ENCODE data around the gene DHRS3.
"Not testable (repeated sequence)": the region's sequence is repeated elsewhere in the genome, so short reads cannot be mapped to it uniquely, and the experiment has no call there.

DHRS3 gene

GRCh38 chr1:12617901-12618660 is at the start of gene DHRS3:
Gene DHRS3, minus strand, starts transcription at chr1:12618210. Its CDS starts 862 bp downstream, at chr1:12617348.
- peak within 1 kb of the TSS; percentile 98 to 99 for H3K27ac ChIP-seq
- H3K4me3 ChIP-seq: peak within 1 kb of the TSS; percentile 97
- DNase-seq (ENCODE audit: low spot score): peak; percentile 94
- TF ChIP-seq, protein P1, sequence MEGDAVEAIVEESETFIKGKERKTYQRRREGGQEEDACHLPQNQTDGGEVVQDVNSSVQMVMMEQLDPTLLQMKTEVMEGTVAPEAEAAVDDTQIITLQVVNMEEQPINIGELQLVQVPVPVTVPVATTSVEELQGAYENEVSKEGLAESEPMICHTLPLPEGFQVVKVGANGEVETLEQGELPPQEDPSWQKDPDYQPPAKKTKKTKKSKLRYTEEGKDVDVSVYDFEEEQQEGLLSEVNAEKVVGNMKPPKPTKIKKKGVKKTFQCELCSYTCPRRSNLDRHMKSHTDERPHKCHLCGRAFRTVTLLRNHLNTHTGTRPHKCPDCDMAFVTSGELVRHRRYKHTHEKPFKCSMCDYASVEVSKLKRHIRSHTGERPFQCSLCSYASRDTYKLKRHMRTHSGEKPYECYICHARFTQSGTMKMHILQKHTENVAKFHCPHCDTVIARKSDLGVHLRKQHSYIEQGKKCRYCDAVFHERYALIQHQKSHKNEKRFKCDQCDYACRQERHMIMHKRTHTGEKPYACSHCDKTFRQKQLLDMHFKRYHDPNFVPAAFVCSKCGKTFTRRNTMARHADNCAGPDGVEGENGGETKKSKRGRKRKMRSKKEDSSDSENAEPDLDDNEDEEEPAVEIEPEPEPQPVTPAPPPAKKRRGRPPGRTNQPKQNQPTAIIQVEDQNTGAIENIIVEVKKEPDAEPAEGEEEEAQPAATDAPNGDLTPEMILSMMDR (IDR thresholded peaks at IDR 0.05): no peak

- no peak overlapping the region for H3K27ac ChIP-seq
- no peak for DNase-seq (ENCODE audit: low spot score)
- H3K4me3 ChIP-seq: no peak overlapping the region
- TF ChIP-seq, protein P1 (IDR thresholded peaks at IDR 0.05): no peak
Observed at GRCh38 chr1:12666141-12666735, 48.2 kb upstream of the DHRS3 start.

GRCh38 chr1:12665511-12665910 is 47.5 kb upstream of the DHRS3 start:
- H3K27ac ChIP-seq: no peak overlapping the region
- TF ChIP-seq, protein P1 (IDR thresholded peaks at IDR 0.05): no peak
- no peak overlapping the region for H3K4me3 ChIP-seq
- DNase-seq (ENCODE audit: low spot score): no peak

GRCh38 chr1:12662556-12662955 is 44.5 kb upstream of the DHRS3 start:
- TF ChIP-seq, protein P1 (IDR thresholded peaks at IDR 0.05): no peak
- no peak overlapping the region for H3K27ac ChIP-seq
- no peak for DNase-seq (ENCODE audit: low spot score)
- no peak overlapping the region for H3K4me3 ChIP-seq

- no peak overlapping the region for H3K27ac ChIP-seq
- DNase-seq (ENCODE audit: low spot score): no peak
- no peak overlapping the region for H3K4me3 ChIP-seq
- TF ChIP-seq, protein P1 (IDR thresholded peaks at IDR 0.05): no peak
Observed at GRCh38 chr1:12661606-12662219, 43.7 kb upstream of the DHRS3 start.

DNA sequence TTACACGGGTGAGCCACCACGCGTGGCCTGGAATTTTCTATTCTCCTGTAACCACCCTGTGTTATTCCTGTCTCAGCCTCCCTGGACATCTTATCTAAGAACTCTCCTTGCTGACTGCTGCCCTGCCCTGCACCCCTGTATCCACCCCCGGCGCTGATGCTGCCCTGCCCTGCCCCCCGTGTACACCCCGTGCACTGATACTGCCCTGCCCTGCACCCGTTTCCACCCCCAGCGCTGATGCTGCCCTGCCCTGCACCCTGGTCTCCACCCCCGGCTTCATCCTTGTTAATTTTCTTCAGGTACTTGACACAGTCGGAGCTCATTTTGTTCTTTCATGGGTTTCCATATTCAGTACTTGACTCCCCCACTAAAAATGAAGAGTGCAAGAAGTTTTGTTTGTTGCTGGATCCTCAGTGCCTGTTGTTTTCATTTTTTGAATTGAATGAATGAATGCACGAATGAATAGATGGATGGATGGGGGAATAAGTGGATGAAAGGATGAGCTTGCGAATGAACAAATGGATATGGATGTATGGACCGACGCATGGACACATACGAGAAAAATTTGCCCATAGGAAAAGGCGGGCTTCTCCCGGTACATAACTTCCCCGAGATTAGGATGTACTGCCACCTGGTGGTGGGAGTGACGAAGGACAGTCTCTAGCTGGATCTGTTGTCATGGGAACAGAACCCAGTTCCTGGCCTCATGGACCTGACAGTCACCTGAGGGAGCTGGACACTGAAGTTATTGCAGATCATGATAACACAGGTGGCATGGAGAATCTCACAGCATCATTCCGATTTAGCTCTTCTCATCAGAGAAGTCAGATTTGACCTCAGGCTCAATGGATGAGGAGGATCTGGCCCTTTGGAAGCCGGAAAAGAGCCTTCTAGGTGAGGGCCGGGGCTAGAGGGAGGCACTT is 40.8 kb upstream of the DHRS3 start:
- TF ChIP-seq, protein P1 (IDR thresholded peaks at IDR 0.05): peak; percentile 96

DNA sequence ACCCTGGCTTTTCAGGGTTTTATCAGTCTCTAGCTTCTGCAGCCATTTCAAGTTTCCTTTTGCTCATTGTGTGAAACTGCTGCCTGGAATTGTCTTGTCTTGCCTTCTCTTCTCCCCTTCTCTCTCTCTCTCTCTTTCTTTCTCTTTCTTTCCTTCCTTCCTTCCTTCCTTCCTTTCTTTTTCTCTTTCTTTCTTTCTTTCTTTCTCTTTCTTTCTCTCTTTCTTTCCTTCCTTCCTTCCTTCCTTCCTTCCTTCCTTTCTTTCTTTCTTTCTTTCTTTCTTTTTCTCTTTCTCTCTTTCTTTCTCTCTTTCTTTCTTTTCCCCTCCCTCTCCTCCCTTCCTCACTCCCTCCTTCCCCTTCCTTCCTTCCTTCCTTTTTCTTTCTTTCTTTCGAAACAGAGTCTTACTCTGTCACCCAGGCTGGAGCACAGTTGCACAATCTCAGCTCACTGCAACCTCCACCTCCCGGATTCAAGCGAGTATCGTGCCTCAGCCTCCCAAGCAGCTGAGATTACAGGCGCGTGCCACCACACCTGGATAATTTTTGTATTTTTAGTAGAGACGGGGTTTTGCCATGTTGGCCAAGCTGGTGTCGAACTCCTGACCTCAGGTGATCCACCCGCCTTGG is 40.0 kb upstream of the DHRS3 start:
- not testable (repeated sequence) for H3K27ac ChIP-seq

More for the DNA sequence above, 40.8 kb upstream of the DHRS3 start:
- no peak overlapping the region for H3K27ac ChIP-seq
- peak; percentile 78 for DNase-seq (ENCODE audit: low spot score)
- H3K4me3 ChIP-seq: no peak overlapping the region

More for the DNA sequence above, 40.0 kb upstream of the DHRS3 start:
- DNase-seq (ENCODE audit: low spot score); H3K4me3 ChIP-seq: not testable (repeated sequence)

All from coronary artery (tissue), 2 donors.